Ishikawa (cell line): ENCODE data around the gene HASPIN.

ENCODE experiments used
- EP300 ChIP-seq: IDR thresholded peaks from 2 replicates; pipeline ENCODE4 v1.6.1; 2012; ENCODE audit warnings: borderline replicate concordance
- RAD21 ChIP-seq: IDR thresholded peaks from 2 replicates; pipeline ENCODE4 v1.6.1; 2012; ENCODE audit warnings: low read depth
- TCF12 ChIP-seq: IDR thresholded peaks from 2 replicates; pipeline ENCODE4 v1.6.1; 2012; ENCODE audit warnings: low read depth
- TF ChIP-seq, protein P1 (sequence below): IDR thresholded peaks from 2 replicates; pipeline ENCODE4 v1.6.1; 2012

DNA sequence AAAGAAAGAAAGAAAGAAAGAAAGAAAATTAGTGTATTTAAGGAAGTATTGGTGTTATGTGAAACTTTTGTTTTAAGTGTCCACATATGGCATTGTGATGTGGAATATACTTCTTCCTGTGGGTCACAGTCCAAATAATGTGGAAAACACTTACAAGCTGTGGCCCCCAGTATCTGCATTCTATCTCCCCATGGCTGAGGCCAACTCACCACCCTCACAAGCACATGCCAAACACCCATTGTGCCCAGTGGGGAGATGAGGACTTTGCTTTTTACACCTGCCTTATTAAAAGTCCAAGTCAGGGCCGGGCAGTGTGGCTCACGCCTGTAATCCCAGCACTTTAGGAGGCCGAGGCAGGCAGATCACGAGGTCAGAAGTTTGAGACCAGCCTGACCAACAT lies 23.8 kb upstream of the HASPIN start:
- TF ChIP-seq, protein P1, sequence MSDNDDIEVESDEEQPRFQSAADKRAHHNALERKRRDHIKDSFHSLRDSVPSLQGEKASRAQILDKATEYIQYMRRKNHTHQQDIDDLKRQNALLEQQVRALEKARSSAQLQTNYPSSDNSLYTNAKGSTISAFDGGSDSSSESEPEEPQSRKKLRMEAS: no peak
- TF ChIP-seq EP300 (no peak), RAD21 (no peak), TCF12 (no peak)
